GM12801 (cell line): Measurements from ENCODE around the gene RPL5.

Experiments
- CTCF ChIP-seq: IDR thresholded peaks from one replicate; pipeline ENCODE4 v1.5.1; 2011; ENCODE audit warnings: control low read depth; ENCODE audit not compliant: insufficient read length; ENCODE audit errors: extremely low read depth

The RPL5 gene

GRCh38 chr1:92805216-92805615 lies 26.6 kb upstream of the RPL5 start:
- TF ChIP-seq CTCF = no peak

GRCh38 chr1:92808381-92808780 lies 23.5 kb upstream of the RPL5 start:
- no peak for TF ChIP-seq CTCF

GRCh38 chr1:92816732-92817131 lies 15.1 kb upstream of the RPL5 start:
- TF ChIP-seq CTCF = no peak

- TF ChIP-seq CTCF = no peak
Measured at GRCh38 chr1:92817137-92817697, 14.6 kb upstream of the RPL5 start.

GRCh38 chr1:92817986-92818764 lies 13.7 kb upstream of the RPL5 start:
- TF ChIP-seq CTCF = no peak

- TF ChIP-seq CTCF = no peak
Measured at GRCh38 chr1:92820024-92820423, 11.8 kb upstream of the RPL5 start.

GRCh38 chr1:92820551-92820950 lies 11.3 kb upstream of the RPL5 start:
- no peak for TF ChIP-seq CTCF
